Esophagus squamous epithelium (tissue), 4 donors: ENCODE measurements around the gene MYO7B.

Experiments used
- POLR2A ChIP-seq, 4 donors: fragments of 450-650 bp; IDR thresholded peaks; one replicate each; pipeline ENCODE4 v1.6.1; 2017; ENCODE audit warnings: antibody characterized with exemption in 4 of 4, mild to moderate bottlenecking in 4 of 4, moderate library complexity in 3 of 4
- TF ChIP-seq, protein P1 (sequence below), 6 experiments: fragments of 450-650 bp in 4 of 6; fragments of 200-600 bp in 2 of 6; sonication (generic) in 2 of 6; IDR thresholded peaks; one replicate each; pipeline ENCODE4 v1.5.1; 2016 to 2019; ENCODE audit warnings: antibody characterized with exemption in 6 of 6, mild to moderate bottlenecking in 4 of 6, moderate library complexity in 4 of 6

DNA sequence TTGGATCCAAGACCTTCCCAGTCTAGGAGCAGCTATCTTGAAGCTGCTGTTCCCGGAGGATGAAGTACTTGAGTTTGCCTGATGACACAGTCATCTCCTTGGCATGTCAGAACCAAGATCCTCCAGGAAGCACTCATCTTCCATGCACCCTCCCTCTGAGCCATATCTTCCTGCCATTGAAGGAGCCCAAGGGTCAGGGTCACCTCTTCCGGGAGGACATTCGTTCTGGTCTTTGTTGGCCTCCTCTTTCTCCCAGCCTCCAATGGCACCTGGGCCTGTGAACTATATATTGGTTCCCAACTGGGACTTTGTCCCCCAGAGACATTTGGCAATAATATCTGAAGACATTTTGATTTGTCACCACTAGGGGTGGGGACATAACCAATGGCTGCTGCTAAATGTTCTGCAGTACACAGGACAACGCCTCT, 4.2 kb upstream of the MYO7B start:
- TF ChIP-seq, protein P1, sequence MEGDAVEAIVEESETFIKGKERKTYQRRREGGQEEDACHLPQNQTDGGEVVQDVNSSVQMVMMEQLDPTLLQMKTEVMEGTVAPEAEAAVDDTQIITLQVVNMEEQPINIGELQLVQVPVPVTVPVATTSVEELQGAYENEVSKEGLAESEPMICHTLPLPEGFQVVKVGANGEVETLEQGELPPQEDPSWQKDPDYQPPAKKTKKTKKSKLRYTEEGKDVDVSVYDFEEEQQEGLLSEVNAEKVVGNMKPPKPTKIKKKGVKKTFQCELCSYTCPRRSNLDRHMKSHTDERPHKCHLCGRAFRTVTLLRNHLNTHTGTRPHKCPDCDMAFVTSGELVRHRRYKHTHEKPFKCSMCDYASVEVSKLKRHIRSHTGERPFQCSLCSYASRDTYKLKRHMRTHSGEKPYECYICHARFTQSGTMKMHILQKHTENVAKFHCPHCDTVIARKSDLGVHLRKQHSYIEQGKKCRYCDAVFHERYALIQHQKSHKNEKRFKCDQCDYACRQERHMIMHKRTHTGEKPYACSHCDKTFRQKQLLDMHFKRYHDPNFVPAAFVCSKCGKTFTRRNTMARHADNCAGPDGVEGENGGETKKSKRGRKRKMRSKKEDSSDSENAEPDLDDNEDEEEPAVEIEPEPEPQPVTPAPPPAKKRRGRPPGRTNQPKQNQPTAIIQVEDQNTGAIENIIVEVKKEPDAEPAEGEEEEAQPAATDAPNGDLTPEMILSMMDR (IDR thresholded peaks at IDR 0.05): no peak
- TF ChIP-seq POLR2A (IDR thresholded peaks at IDR 0.05): no peak
